Neutrophil (primary cell): ENCODE results near the gene DAB2IP.

ENCODE experiments used
- H3K27ac ChIP-seq: fragments of 200-600 bp; sonication (generic); 2 replicates; pipeline ENCODE4 v1.5.1; 2016; ENCODE audit warnings: mild to moderate bottlenecking, moderate library complexity
- H3K27me3 ChIP-seq: fragments of 200-600 bp; sonication (generic); 2 replicates; pipeline ENCODE4 v1.6.0; 2016; ENCODE audit warnings: mild to moderate bottlenecking
- H3K36me3 ChIP-seq: fragments of 200-600 bp; sonication (generic); 2 replicates; pipeline ENCODE4 v1.5.1; 2017
- H3K4me1 ChIP-seq, 2 experiments: fragments of 200-600 bp in 1 of 2; sonication (generic) in 1 of 2; 1 replicate in 1 of 2; 2 replicates in 1 of 2; pipeline versions ENCODE4 v1.5.1 to v1.6.1; 2013 to 2016; ENCODE audit warnings: low read depth in 1 of 2, low read length in 1 of 2, mild to moderate bottlenecking in 1 of 2, moderate library complexity in 1 of 2; ENCODE audit not compliant: control insufficient read depth in 1 of 2, insufficient read depth in 1 of 2
- H3K4me3 ChIP-seq, 2 experiments: fragments of 200-600 bp in 1 of 2; sonication (generic) in 1 of 2; 1 replicate in 1 of 2; 2 replicates in 1 of 2; pipeline ENCODE4 v1.5.1; 2013 to 2016; ENCODE audit warnings: low read depth in 1 of 2, low read length in 1 of 2, mild to moderate bottlenecking in 1 of 2, moderate library complexity in 1 of 2
- H3K9me3 ChIP-seq: fragments of 200-600 bp; sonication (generic); 2 replicates; pipeline ENCODE4 v1.5.1; 2016
- TF ChIP-seq, protein P1 (sequence below): fragments of 200-600 bp; sonication (generic); IDR thresholded peaks from 2 replicates; pipeline ENCODE4 v1.5.1; 2016; ENCODE audit warnings: antibody characterized with exemption

Gene DAB2IP

GRCh38 chr9:121750715-121751623, 99.5 kb downstream of the DAB2IP start:
- no peaks in the 10 kb centered on the region for H3K27me3 ChIP-seq
- TF ChIP-seq, protein P1, sequence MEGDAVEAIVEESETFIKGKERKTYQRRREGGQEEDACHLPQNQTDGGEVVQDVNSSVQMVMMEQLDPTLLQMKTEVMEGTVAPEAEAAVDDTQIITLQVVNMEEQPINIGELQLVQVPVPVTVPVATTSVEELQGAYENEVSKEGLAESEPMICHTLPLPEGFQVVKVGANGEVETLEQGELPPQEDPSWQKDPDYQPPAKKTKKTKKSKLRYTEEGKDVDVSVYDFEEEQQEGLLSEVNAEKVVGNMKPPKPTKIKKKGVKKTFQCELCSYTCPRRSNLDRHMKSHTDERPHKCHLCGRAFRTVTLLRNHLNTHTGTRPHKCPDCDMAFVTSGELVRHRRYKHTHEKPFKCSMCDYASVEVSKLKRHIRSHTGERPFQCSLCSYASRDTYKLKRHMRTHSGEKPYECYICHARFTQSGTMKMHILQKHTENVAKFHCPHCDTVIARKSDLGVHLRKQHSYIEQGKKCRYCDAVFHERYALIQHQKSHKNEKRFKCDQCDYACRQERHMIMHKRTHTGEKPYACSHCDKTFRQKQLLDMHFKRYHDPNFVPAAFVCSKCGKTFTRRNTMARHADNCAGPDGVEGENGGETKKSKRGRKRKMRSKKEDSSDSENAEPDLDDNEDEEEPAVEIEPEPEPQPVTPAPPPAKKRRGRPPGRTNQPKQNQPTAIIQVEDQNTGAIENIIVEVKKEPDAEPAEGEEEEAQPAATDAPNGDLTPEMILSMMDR = no peak
- H3K4me1 ChIP-seq = no peaks in the 10 kb centered on the region
- H3K9me3 ChIP-seq = no peaks in the 10 kb centered on the region
- no peaks in the 10 kb centered on the region for H3K36me3 ChIP-seq
- H3K4me3 ChIP-seq = no peak overlapping the region
- no peak overlapping the region for H3K27ac ChIP-seq

DNA sequence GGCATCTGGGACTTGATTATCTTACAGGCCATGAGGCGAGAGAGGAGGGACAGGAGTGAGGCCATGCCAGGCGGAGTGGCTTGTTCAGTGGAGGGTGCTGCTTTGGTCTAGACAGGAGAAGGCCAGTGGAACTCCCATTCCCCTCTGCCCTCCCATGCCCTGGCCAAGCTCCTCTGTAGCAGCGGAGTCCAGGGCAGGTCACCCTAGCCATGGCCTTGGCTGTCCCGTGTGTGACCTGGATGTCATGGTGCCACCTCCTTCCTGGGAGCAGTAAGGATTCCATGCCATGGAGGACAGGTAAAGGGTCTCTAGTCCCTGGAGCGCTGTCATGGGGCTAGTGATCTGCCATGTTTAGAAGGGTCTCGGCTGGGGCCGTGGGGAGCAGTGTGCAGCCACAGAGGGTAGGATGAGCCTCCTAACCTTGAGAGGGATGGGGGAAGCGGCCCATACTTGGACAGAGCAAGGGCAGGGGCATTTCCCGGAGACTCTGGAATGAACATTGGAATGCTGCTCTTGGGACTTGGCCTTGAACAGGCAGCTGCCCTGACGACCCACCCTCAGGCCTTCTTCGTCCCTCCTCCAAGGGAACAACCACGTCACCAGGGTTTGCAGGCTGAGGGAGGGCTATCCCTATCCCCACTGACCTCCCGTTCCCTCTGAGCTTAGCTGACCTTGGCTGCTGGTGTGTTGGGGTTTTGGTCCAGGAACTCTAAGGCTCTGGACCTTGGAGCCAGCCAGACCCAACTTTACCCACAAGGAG, 100.4 kb downstream of the DAB2IP start:
- no peaks in the 10 kb centered on the region for H3K9me3 ChIP-seq

DNA sequence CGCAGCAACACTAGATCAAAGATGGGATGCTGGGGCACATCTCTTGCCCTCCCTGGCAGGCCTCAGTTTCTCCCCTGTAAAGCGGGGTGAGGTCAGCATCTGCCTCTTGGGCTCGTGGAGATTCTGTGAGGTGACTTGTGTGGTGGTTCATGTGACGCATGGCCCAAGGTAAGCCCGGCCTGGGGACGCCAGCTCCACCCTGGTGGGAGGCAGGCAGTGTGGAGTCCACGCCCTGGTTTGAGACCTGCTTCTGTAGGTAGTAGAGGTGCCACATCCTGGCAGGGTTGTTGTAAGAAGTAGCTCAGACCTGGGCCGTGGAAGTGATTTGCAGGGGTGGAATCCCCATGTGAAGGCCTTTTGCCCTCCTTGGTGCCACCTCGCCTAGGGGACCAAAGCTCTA, 101.5 kb downstream of the DAB2IP start:
- H3K27me3 ChIP-seq = no peaks in the 10 kb centered on the region
- no peak overlapping the region for H3K4me3 ChIP-seq
- TF ChIP-seq, protein P1 = no peak
- no peaks in the 10 kb centered on the region for H3K9me3 ChIP-seq
- H3K36me3 ChIP-seq = no peaks in the 10 kb centered on the region
- no peak overlapping the region for H3K27ac ChIP-seq
- H3K4me1 ChIP-seq = no peaks in the 10 kb centered on the region

More for the DNA sequence above, 100.4 kb downstream of the DAB2IP start:
- H3K27me3 ChIP-seq = no peaks in the 10 kb centered on the region
- H3K36me3 ChIP-seq = no peaks in the 10 kb centered on the region
- TF ChIP-seq, protein P1 = no peak
- no peaks in the 10 kb centered on the region for H3K4me1 ChIP-seq
- no peak overlapping the region for H3K27ac ChIP-seq
- H3K4me3 ChIP-seq = no peak overlapping the region

DNA sequence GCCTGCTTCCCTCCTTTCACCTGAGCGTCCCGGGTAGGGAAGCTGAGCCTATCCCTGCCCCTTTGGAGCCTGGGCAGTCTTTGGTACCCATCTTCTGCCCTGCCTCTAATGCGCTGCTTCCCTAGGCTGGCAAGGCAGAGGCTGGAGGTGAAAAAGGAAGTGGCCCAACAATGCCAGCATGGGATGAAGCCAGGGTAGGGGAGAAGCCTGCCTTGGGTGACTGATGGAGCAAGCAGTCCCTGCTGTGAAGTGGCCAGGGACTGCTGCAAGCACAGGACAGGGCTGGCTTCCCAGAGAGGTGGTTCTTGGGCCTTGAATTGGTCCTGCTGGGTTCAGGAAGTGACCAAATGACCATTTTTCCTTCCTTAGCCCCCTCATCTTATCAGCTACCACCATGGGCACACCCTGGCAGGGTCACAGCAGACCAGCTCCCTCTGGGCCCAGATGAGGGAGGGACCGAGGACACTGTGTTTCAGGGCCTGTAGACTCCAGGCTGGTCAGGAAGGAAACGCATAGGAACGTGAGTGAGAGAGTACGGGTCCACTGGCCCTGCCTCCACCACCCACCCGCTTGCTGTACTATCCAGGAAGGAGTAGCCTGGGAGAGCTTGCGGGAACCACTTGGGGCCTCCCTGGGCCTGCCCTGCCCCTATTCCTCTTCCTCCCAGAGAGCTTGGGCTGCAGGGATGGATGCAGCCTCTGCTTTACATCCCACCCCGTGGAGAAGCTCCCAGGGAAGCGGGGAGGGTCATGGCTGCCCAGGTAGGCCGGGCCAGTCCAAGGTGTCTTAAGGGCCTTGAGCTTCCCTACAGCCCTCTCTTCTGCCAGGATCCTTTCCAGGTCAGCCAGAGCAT, 102.6 kb downstream of the DAB2IP start:
- H3K4me1 ChIP-seq = no peaks in the 10 kb centered on the region
- H3K27ac ChIP-seq = no peak overlapping the region
- H3K36me3 ChIP-seq = no peaks in the 10 kb centered on the region
- TF ChIP-seq, protein P1 = no peak
- no peaks in the 10 kb centered on the region for H3K27me3 ChIP-seq
- H3K9me3 ChIP-seq = no peaks in the 10 kb centered on the region
- no peak overlapping the region for H3K4me3 ChIP-seq

DNA sequence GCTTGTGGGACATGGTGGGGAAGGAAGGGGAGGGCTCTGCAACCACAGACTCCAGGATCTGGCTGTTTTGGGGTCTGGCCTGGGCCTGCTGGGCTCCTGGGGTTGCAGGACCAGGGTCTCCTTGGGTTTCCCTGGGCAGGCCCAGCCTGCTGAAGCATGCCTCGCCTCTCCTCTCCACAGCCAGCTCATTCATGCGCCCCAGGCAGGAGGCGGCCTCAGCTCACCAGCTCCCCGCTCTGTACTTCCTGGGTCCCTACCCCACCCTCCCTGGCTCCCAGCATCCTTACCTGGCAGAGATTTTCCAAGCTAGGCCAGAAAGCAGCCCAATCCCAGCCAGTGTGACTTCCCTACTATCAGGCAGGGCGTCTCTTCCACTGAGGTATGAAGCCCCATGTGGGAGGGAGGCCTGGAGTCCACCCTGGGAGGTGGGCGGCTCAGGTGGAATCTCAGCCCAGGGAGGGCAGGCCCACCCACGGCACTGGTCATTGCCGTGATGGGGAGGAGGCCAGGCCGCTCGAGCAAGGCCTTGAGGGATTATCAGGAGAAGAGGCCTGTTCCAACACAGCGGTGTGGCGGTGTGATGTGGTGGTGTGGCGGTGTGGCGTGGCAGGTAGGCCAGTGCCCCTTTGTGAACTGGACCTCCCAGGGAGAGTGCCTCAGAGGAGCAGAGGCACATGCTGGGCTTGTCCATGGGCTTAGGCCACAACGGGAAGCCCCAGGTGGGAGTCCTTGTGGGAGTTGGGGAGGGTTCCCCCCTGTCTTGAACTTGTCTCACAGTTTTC, 103.4 kb downstream of the DAB2IP start:
- Histone ChIP-seq H3K9me3 (no peaks in the 10 kb centered on the region), H3K4me3 (no peak overlapping the region), H3K4me1 (no peaks in the 10 kb centered on the region), H3K27me3 (no peaks in the 10 kb centered on the region), H3K27ac (no peak overlapping the region), H3K36me3 (no peaks in the 10 kb centered on the region)
- TF ChIP-seq, protein P1 = no peak
